ENCODE measurements around the gene PIP. TPM values are rescaled to one million over a fixed set of nuclear protein-coding genes. Genes with fewer than 3 reads are reported as not detected.
"Not testable (repeated sequence)": the region's sequence is repeated elsewhere in the genome, so short reads cannot be mapped to it uniquely, and the experiment has no call there.

PIP gene
- total and polyA plus RNA-seq, 4 experiments from 2014 or later = not detected

DNA sequence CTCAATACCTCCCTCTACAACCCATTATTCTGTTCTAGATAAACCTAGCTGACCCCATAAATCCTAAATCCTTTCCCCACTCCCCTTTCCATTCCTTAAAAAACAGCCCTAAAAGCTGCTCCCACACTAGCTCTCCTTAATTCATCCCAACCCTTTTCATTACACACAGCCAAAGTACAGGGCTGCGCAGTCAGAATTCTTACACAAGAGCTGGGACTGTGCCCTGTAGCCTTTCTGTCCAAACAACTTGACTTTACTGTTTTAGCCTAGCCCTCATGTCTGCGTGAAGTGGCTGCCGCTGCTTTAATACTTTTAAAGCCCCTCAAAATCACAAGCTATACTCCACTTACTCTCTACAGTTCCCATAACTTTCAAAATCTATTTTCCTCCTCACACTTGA, 23.9 kb upstream of the PIP start:
- H3K27ac Mint-ChIP-seq; H3K27me3 ChIP-seq (ENCODE audit: insufficient read depth, low read length); H3K36me3 Mint-ChIP-seq; H3K27ac ChIP-seq (ENCODE audit: low read depth, low read length); POLR2A ChIA-PET (ENCODE audit: partially characterized antibody); H3K27me3 Mint-ChIP-seq; H3K4me3 Mint-ChIP-seq; intact Hi-C loops (cut with micrococcal nuclease); H3K36me3 ChIP-seq (ENCODE audit: insufficient read depth, low read length); H3K9me3 ChIP-seq (ENCODE audit: control insufficient read depth in 1 of 2, low read length in 2 of 2); H3K4me3 ChIP-seq (ENCODE audit: low read length in 2 of 2); H3K4me1 ChIP-seq (ENCODE audit: insufficient read depth, low read length); DNase-seq; CTCF ChIA-PET (ENCODE audit: partially characterized antibody); H3K4me1 Mint-ChIP-seq: not testable (repeated sequence)
- peaks cover 0 to 18% (median 4%) of the 10 kb centered on the region in 8 donors for H3K9me3 Mint-ChIP-seq

DNA sequence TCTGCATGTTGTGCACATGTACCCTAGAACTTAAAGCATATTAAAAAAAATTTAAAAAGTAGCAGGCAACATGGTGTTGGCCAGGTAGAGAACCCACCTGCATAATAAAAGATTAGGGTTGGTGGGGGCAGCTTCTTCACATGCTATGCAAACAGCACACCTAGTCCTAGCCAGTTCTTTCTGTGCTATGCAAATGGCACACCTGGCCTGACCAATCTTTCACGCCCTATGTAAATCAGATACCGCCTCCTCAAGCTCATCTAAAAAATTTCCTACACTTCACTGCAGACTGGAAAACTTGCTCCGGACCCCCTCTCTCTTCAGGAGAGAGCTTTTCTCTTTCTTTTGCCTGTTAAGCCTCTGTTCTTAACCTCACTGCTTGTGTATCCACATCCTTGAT, 14.5 kb upstream of the PIP start:
- H3K36me3 Mint-ChIP-seq = peaks cover 0 to 7% of the 10 kb centered on the region in 2 donors
- intact Hi-C loops (cut with micrococcal nuclease) = no loop called here
- H3K4me3 Mint-ChIP-seq = no peak overlapping the region
- H3K4me1 Mint-ChIP-seq = no peaks in the 10 kb centered on the region
- POLR2A ChIA-PET (ENCODE audit: partially characterized antibody) = no interaction called here
- peaks cover 3 to 70% (median 26%) of the 10 kb centered on the region in 8 donors for H3K9me3 Mint-ChIP-seq
- H3K27ac ChIP-seq (ENCODE audit: low read depth, low read length) = no peak overlapping the region
- no peaks in the 10 kb centered on the region for H3K9me3 ChIP-seq (ENCODE audit: control insufficient read depth in 1 of 2, low read length in 2 of 2)
- CTCF ChIA-PET (ENCODE audit: partially characterized antibody) = no interaction called here
- no peaks in the 10 kb centered on the region for H3K36me3 ChIP-seq (ENCODE audit: insufficient read depth, low read length)
- no peak overlapping the region for H3K27ac Mint-ChIP-seq
- no peaks in the 10 kb centered on the region for H3K27me3 ChIP-seq (ENCODE audit: insufficient read depth, low read length)
- H3K4me3 ChIP-seq (ENCODE audit: low read length in 2 of 2) = no peak overlapping the region
- no peaks in the 10 kb centered on the region for H3K4me1 ChIP-seq (ENCODE audit: insufficient read depth, low read length)
- DNase-seq = no peak
- peaks cover 3 to 9% of the 10 kb centered on the region in 2 donors for H3K27me3 Mint-ChIP-seq

DNA sequence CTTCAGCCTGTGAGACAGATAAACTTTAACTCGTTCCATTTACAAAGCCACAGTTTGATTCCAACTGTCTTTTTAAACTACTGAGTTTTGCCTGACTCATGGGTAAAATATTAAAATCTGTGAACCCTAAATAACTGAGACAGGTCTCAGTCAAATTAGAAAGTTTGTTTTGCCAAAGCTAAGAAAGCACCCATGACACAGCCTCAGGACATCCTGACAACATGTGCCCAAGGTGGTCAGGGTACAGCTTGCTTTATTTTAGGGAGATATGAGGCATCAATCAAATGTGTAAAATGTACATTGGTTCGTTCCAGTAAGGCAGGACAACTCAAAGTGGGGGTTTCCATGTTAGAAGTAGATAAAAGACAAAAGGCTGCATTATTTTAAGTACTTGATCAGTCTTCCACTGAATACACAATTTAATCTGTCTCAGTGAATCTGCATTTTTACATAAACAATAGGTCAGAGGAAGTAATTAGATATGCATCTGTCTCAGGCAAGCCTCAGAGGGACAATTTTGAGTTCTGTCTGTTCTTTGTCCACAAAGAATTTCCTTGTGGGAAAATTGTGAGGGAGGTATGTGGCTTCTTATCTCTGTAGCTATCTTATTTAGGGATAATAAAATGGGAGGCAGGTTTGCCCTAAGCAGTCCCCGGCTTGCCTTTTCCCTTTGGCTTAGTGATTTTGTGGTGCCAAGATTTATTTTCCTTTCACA, 11.0 kb upstream of the PIP start:
- Histone ChIP-seq H3K27me3 (ENCODE audit: insufficient read depth, low read length) (no peaks in the 10 kb centered on the region), H3K9me3 (ENCODE audit: control insufficient read depth in 1 of 2, low read length in 2 of 2) (peaks cover 0 to 5% of the 10 kb centered on the region in 2 donors), H3K36me3 (ENCODE audit: insufficient read depth, low read length) (no peaks in the 10 kb centered on the region), H3K4me3 (ENCODE audit: low read length in 2 of 2) (no peak overlapping the region), H3K27ac (ENCODE audit: low read depth, low read length) (no peak overlapping the region), H3K4me1 (ENCODE audit: insufficient read depth, low read length) (no peaks in the 10 kb centered on the region)
- no peak overlapping the region for H3K4me3 Mint-ChIP-seq
- H3K27ac Mint-ChIP-seq = no peak overlapping the region
- H3K9me3 Mint-ChIP-seq = peaks cover 0 to 68% (median 31%) of the 10 kb centered on the region in 8 donors
- no peaks in the 10 kb centered on the region for H3K4me1 Mint-ChIP-seq
- ChIA-PET POLR2A (ENCODE audit: partially characterized antibody) (no interaction called here), CTCF (ENCODE audit: partially characterized antibody) (no interaction called here)
- intact Hi-C loops (cut with micrococcal nuclease) = no loop called here
- no peak for DNase-seq
- peaks cover 0 to 1% of the 10 kb centered on the region in 2 donors for H3K27me3 Mint-ChIP-seq
- H3K36me3 Mint-ChIP-seq = peaks cover 2 to 7% of the 10 kb centered on the region in 2 donors

DNA sequence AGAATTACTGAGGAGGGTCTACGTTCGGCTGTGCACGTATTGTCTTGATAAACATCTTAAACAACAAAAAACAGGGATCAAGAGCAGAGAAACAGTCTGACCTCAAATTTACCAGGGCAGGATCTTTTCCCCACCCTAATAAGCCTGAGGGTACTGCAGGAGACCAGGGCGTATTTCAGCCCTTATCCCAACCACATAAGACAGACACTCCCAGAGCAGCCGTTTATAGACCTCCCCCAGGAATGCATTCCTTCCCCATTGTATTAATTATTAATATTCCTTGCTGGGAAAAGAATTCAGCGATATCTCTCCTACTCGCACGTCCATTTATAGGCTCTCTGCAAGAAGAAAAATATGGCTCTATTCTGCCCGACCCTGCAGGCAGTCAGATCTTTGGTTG, 8.6 kb upstream of the PIP start:
- H3K4me3 Mint-ChIP-seq; H3K27ac Mint-ChIP-seq; H3K9me3 ChIP-seq (ENCODE audit: control insufficient read depth in 1 of 2, low read length in 2 of 2); H3K27me3 ChIP-seq (ENCODE audit: insufficient read depth, low read length); H3K27me3 Mint-ChIP-seq; POLR2A ChIA-PET (ENCODE audit: partially characterized antibody); DNase-seq; CTCF ChIA-PET (ENCODE audit: partially characterized antibody); H3K36me3 Mint-ChIP-seq; intact Hi-C loops (cut with micrococcal nuclease); H3K4me3 ChIP-seq (ENCODE audit: low read length in 2 of 2); H3K4me1 ChIP-seq (ENCODE audit: insufficient read depth, low read length); H3K27ac ChIP-seq (ENCODE audit: low read depth, low read length); H3K4me1 Mint-ChIP-seq; H3K36me3 ChIP-seq (ENCODE audit: insufficient read depth, low read length): not testable (repeated sequence)
- peaks cover 2 to 70% (median 37%) of the 10 kb centered on the region in 8 donors for H3K9me3 Mint-ChIP-seq

DNA sequence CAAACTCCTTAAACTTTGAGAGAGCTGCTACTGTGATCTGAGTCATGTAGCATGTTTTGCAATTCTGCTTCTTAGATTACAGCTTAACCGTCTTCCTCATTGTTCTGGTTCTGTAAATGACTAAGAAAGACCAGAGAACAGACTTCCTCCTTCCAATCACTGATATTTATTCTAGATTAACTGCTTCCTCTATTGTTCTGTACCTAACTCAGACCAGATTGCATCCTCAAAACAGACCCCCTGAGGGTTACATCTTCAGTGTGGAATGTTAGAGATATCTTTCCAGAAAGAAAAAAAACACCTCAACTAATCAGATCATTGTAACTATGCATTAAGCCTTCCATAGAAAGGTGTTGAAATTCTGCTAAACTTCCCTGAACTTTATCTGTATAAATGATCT, 5.7 kb upstream of the PIP start:
- Histone ChIP-seq H3K27ac (ENCODE audit: low read depth, low read length) (no peak overlapping the region), H3K4me1 (ENCODE audit: insufficient read depth, low read length) (no peaks in the 10 kb centered on the region), H3K36me3 (ENCODE audit: insufficient read depth, low read length) (no peaks in the 10 kb centered on the region), H3K9me3 (ENCODE audit: control insufficient read depth in 1 of 2, low read length in 2 of 2) (peaks cover 0 to 6% of the 10 kb centered on the region in 2 donors), H3K4me3 (ENCODE audit: low read length in 2 of 2) (no peak overlapping the region), H3K27me3 (ENCODE audit: insufficient read depth, low read length) (no peaks in the 10 kb centered on the region)
- Mint-ChIP-seq H3K27ac (no peak overlapping the region), H3K27me3 (peaks cover 6 to 13% of the 10 kb centered on the region in 2 donors), H3K4me1 (no peaks in the 10 kb centered on the region), H3K36me3 (peaks cover 0 to 2% of the 10 kb centered on the region in 2 donors), H3K4me3 (no peak overlapping the region), H3K9me3 (peaks cover 2 to 56% (median 35%) of the 10 kb centered on the region in 8 donors)
- POLR2A ChIA-PET (ENCODE audit: partially characterized antibody) = no interaction called here
- intact Hi-C loops (cut with micrococcal nuclease) = no loop called here
- DNase-seq = no peak
- CTCF ChIA-PET (ENCODE audit: partially characterized antibody) = no interaction called here

DNA sequence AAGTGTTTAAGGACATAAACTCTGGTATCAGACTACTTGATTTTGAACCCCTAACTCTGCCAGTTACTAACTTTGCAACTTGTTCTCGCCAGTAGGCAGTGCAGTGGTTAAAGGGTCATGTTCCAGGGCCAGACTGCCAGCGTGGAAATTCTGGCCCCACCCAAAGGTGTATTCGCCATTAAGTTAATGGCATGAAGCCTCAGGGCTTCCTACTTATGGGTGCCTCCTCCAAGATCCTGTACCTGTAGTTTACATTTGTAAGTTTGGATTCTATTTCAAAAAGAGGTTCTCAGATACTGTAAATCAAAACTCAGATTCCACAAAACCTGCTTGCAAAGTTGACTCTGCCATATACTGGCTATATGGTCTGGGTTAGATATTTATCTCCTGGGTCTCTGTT, 2.8 kb upstream of the PIP start:
- peaks cover 1 to 32% (median 20%) of the 10 kb centered on the region in 8 donors for H3K9me3 Mint-ChIP-seq
- H3K36me3 Mint-ChIP-seq = peaks cover 0 to 2% of the 10 kb centered on the region in 2 donors
- H3K4me1 ChIP-seq (ENCODE audit: insufficient read depth, low read length) = no peaks in the 10 kb centered on the region
- no peak overlapping the region for H3K4me3 ChIP-seq (ENCODE audit: low read length in 2 of 2)
- CTCF ChIA-PET (ENCODE audit: partially characterized antibody) = no interaction called here
- no peaks in the 10 kb centered on the region for H3K4me1 Mint-ChIP-seq
- POLR2A ChIA-PET (ENCODE audit: partially characterized antibody) = no interaction called here
- no peak overlapping the region for H3K27ac Mint-ChIP-seq
- H3K9me3 ChIP-seq (ENCODE audit: control insufficient read depth in 1 of 2, low read length in 2 of 2) = peaks cover 0 to 6% of the 10 kb centered on the region in 2 donors
- no peaks in the 10 kb centered on the region for H3K36me3 ChIP-seq (ENCODE audit: insufficient read depth, low read length)
- H3K27me3 Mint-ChIP-seq = peaks cover 11 to 24% of the 10 kb centered on the region in 2 donors
- intact Hi-C loops (cut with micrococcal nuclease) = no loop called here
- H3K27ac ChIP-seq (ENCODE audit: low read depth, low read length) = no peak overlapping the region
- H3K4me3 Mint-ChIP-seq = no peak overlapping the region
- no peak for DNase-seq
- H3K27me3 ChIP-seq (ENCODE audit: insufficient read depth, low read length) = no peaks in the 10 kb centered on the region

DNA sequence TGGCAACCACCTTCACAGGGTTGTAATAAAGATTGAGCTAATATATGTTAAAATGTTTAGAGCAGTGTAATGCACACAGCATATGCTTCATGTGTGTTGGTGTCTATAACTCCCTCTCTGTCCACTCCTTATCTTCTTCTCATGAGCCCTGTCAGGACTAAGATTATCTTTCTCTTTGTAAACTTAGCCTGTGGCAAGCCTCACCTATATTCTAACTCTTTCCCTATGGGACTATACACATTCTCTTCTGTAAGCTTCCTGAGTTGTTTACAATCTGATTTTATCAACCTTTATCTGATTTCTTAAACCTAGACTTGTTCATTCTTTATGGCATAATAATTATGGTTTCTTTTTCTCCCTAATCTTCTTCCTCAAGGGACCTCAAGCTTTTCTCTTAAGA, 2.4 kb upstream of the PIP start:
- no peak overlapping the region for H3K4me3 ChIP-seq (ENCODE audit: low read length in 2 of 2)
- Mint-ChIP-seq H3K4me1 (no peaks in the 10 kb centered on the region), H3K27ac (no peak overlapping the region), H3K27me3 (peaks cover 10 to 25% of the 10 kb centered on the region in 2 donors), H3K4me3 (no peak overlapping the region), H3K36me3 (peaks cover 0 to 2% of the 10 kb centered on the region in 2 donors), H3K9me3 (peaks cover 1 to 28% (median 17%) of the 10 kb centered on the region in 8 donors)
- DNase-seq = no peak
- CTCF ChIA-PET (ENCODE audit: partially characterized antibody) = no interaction called here
- H3K36me3 ChIP-seq (ENCODE audit: insufficient read depth, low read length) = no peaks in the 10 kb centered on the region
- H3K27me3 ChIP-seq (ENCODE audit: insufficient read depth, low read length) = no peaks in the 10 kb centered on the region
- intact Hi-C loops (cut with micrococcal nuclease) = no loop called here
- no peaks in the 10 kb centered on the region for H3K4me1 ChIP-seq (ENCODE audit: insufficient read depth, low read length)
- POLR2A ChIA-PET (ENCODE audit: partially characterized antibody) = no interaction called here
- peaks cover 0 to 6% of the 10 kb centered on the region in 2 donors for H3K9me3 ChIP-seq (ENCODE audit: control insufficient read depth in 1 of 2, low read length in 2 of 2)
- H3K27ac ChIP-seq (ENCODE audit: low read depth, low read length) = no peak overlapping the region
